ENCODE results near the gene PDE6C. TPM values are rescaled to one million over a fixed set of nuclear protein-coding genes. Genes with fewer than 3 reads are reported as not detected.
A peak's percentile ranks its signal among the peaks of the same experiment; 100 is the strongest.
"Not testable (repeated sequence)": the region's sequence is repeated elsewhere in the genome, so short reads cannot be mapped to it uniquely, and the experiment has no call there.

PDE6C gene
- total RNA-seq, 4 donors from 2014 or later: not detected

DNA sequence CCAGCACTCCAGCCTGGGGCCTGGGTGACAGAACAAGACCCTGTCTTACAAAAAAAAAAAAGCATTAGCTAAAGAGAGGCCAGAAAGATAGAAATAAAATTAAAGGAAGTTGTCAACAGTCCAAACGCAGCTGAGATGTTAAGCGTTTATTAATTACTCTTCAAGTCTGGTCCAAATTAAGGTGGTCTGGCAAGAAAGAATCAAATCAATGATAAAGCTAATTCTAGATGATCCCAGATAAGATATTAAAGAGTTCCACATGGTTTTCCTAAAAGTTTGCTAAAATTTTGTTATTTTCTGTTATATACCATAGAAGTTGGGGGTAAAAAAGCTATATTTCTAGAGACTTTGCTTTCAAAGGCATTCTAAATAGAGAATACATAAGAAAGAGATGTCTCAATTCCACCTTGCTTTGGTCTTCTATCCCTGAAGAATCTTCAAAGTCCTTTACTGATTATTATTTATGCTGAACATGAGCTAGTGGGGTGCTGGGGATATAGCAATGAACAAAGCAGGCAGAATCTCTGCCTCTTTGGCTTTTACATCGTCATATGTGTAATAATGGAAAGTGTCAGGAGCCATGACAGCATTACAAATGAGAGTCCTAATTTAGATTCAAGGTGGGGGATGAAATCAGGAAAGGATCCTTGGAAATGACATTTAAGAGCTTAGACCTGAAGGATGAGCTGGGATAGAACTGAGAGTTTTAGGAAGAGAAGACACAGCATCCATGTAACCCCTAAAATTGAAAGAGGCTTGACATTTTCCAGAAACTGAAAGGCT is 66.7 kb downstream of the PDE6C start:
- H3K27me3 ChIP-seq: no peaks in the 10 kb centered on the region
- WGBS, 2 donors: 81 to 84% methylated on average over 3 of the region's 3 CpGs
- no peak overlapping the region for H3K27ac ChIP-seq
- TF ChIP-seq, protein P1, sequence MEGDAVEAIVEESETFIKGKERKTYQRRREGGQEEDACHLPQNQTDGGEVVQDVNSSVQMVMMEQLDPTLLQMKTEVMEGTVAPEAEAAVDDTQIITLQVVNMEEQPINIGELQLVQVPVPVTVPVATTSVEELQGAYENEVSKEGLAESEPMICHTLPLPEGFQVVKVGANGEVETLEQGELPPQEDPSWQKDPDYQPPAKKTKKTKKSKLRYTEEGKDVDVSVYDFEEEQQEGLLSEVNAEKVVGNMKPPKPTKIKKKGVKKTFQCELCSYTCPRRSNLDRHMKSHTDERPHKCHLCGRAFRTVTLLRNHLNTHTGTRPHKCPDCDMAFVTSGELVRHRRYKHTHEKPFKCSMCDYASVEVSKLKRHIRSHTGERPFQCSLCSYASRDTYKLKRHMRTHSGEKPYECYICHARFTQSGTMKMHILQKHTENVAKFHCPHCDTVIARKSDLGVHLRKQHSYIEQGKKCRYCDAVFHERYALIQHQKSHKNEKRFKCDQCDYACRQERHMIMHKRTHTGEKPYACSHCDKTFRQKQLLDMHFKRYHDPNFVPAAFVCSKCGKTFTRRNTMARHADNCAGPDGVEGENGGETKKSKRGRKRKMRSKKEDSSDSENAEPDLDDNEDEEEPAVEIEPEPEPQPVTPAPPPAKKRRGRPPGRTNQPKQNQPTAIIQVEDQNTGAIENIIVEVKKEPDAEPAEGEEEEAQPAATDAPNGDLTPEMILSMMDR (IDR thresholded peaks at IDR 0.05): no peak
- no peak for TF ChIP-seq POLR2A (IDR thresholded peaks at IDR 0.05)
- no peak overlapping the region for H3K4me3 ChIP-seq
- DNase-seq: no peak
- peaks cover 0 to 88% (median 5%) of the 10 kb centered on the region in 3 donors for H3K36me3 ChIP-seq
- intact Hi-C loops (cut with DNase I): no loop called here
- H3K9me3 ChIP-seq: no peaks in the 10 kb centered on the region
- no peaks in the 10 kb centered on the region for H3K4me1 ChIP-seq

GRCh38 chr10:93680412-93681047 is 68.2 kb downstream of the PDE6C start:
- Histone ChIP-seq H3K4me3 (no peak overlapping the region), H3K27ac (no peak overlapping the region), H3K9me3 (no peaks in the 10 kb centered on the region), H3K36me3 (peaks cover 0 to 86% (median 5%) of the 10 kb centered on the region in 3 donors), H3K4me1 (no peaks in the 10 kb centered on the region), H3K27me3 (no peaks in the 10 kb centered on the region)
- no peak for DNase-seq
- TF ChIP-seq, protein P1 (IDR thresholded peaks at IDR 0.05): peak in 3 of 6 experiments; percentile 21 to 56 (median 22)
- no peak for TF ChIP-seq POLR2A (IDR thresholded peaks at IDR 0.05)
- intact Hi-C loops (cut with DNase I): no loop called here
- WGBS, 2 donors: 60% methylated on average over 4 of the region's 4 CpGs

DNA sequence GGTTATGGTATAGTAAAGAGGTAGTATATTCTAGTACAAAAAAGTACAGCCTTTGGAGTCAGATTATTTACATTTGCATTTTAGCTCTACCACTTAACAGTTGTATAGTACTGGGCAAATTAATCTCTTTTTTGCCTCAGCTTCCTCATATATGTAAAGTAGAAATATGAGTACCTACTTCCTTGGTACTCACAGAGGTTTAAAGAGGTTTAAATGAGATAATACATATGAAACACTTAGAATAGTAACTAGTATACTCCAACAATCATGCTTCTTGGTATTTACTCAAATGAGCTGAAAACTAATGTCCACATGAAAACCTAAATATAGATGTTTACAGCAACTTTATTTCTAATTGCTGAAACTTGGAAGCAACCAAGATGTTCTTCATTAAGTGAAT is 75.4 kb downstream of the PDE6C start:
- intact Hi-C loops (cut with DNase I): no loop called here
- Histone ChIP-seq H3K27me3 (no peaks in the 10 kb centered on the region), H3K4me3 (no peak overlapping the region), H3K4me1 (no peaks in the 10 kb centered on the region), H3K36me3 (peaks cover 0 to 70% (median 0%) of the 10 kb centered on the region in 3 donors), H3K9me3 (no peaks in the 10 kb centered on the region), H3K27ac (no peak overlapping the region)
- TF ChIP-seq POLR2A (IDR thresholded peaks at IDR 0.05): no peak
- TF ChIP-seq, protein P1 (IDR thresholded peaks at IDR 0.05): no peak
- DNase-seq: no peak

- intact Hi-C loops (cut with DNase I): no loop called here
- H3K27ac ChIP-seq: no peak overlapping the region
- 65 to 79% methylated on average over 2 of the region's 2 CpGs for WGBS, 2 donors
- DNase-seq: no peak
- H3K36me3 ChIP-seq: peaks cover 0 to 87% (median 9%) of the 10 kb centered on the region in 3 donors
- no peaks in the 10 kb centered on the region for H3K9me3 ChIP-seq
- no peak for TF ChIP-seq POLR2A (IDR thresholded peaks at IDR 0.05)
- TF ChIP-seq, protein P1 (IDR thresholded peaks at IDR 0.05): no peak
- peaks cover 0 to 8% (median 0%) of the 10 kb centered on the region in 3 donors for H3K4me1 ChIP-seq
- no peaks in the 10 kb centered on the region for H3K27me3 ChIP-seq
- no peak overlapping the region for H3K4me3 ChIP-seq
These were observed 83.4 kb downstream of the PDE6C start for GRCh38 chr10:93695740-93696139.

DNA sequence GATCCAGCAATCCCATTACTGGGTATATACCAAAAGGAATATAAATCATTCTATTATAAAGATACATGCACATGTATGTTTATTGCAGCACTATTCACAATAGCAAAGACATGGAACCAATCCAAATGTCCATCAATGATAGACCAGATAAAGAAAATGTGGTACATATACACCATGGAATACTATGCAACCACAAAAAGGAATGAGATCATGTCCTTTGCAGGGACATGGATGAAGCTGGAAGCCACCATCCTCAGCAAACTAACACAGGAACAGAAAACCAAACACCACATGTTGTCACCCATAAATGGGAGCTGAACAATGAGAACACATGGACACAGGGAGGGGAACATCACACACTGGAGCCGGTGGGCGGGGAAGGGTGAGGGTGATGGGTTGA is 84.2 kb downstream of the PDE6C start:
- peaks cover 0 to 78% (median 9%) of the 10 kb centered on the region in 3 donors for H3K36me3 ChIP-seq
- H3K9me3 ChIP-seq; intact Hi-C loops (cut with DNase I); DNase-seq; H3K4me3 ChIP-seq; H3K27me3 ChIP-seq; H3K27ac ChIP-seq: not testable (repeated sequence)
- H3K4me1 ChIP-seq: peaks cover 0 to 17% (median 6%) of the 10 kb centered on the region in 3 donors
- WGBS, 2 donors: 93% methylated on average over 2 of the region's 2 CpGs

Data from esophagus squamous epithelium (tissue), 5 donors.